ENCODE data around the gene SMPD2.

DNA sequence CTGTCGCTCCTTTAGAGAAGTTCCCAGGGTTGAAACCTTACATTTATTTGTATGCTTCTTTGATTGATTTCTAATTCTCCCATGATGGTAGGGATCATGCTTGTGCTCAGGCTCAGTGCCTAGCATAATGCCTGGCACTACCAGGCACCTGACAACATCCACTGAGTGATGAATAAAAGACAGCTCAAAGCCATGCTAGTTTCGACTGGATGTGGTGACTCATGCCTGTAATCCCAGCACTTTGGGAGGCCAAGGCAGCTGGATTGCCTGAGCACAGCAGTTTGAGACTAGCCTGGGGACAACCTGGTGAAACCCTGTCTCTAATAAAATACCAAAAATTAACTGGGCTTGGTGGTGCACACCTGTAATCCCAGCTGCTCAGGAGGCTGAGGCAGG, 46.6 kb upstream of the SMPD2 start:
- TF ChIP-seq POLR2AphosphoS5 (IDR thresholded peaks at IDR 0.05; ENCODE audit: low read depth, low read length) (no peak), REST (IDR thresholded peaks at IDR 0.05; ENCODE audit: insufficient read depth in 1 of 2, low read depth in 2 of 2, low read length in 1 of 2) (no peak), TCF7L2 (IDR thresholded peaks at IDR 0.05; ENCODE audit: low read depth, low read length) (no peak), SIN3A (IDR thresholded peaks at IDR 0.05; ENCODE audit: borderline replicate concordance, insufficient read depth, low read depth, low read length) (no peak)
- TF ChIP-seq, protein P1, sequence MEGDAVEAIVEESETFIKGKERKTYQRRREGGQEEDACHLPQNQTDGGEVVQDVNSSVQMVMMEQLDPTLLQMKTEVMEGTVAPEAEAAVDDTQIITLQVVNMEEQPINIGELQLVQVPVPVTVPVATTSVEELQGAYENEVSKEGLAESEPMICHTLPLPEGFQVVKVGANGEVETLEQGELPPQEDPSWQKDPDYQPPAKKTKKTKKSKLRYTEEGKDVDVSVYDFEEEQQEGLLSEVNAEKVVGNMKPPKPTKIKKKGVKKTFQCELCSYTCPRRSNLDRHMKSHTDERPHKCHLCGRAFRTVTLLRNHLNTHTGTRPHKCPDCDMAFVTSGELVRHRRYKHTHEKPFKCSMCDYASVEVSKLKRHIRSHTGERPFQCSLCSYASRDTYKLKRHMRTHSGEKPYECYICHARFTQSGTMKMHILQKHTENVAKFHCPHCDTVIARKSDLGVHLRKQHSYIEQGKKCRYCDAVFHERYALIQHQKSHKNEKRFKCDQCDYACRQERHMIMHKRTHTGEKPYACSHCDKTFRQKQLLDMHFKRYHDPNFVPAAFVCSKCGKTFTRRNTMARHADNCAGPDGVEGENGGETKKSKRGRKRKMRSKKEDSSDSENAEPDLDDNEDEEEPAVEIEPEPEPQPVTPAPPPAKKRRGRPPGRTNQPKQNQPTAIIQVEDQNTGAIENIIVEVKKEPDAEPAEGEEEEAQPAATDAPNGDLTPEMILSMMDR (IDR thresholded peaks at IDR 0.05) = no peak
